HEK293 (cell line): ENCODE results near the gene FSTL4.

Source experiments
- CTCF ChIA-PET: fragments of 350-600 bp; formaldehyde crosslinking; extraction: SDS; loops from one replicate; lab custom pipeline; 2021; ENCODE audit warnings: antibody characterized with exemption; lab: Yijun Ruan, JAX
- POLR2A ChIA-PET: fragments of 300-600 bp; formaldehyde crosslinking; extraction: SDS; loops from one replicate; lab custom pipeline; 2020; ENCODE audit warnings: antibody characterized with exemption, inconsistent platforms; lab: Yijun Ruan, JAX
- H3K27ac ChIP-seq: fragments of 200-500 bp; sonication (Bioruptor generic); 2 replicates; pipeline ENCODE4 v1.5.1; 2014; ENCODE audit warnings: low read depth, low read length, control low read depth, inconsistent platforms; ENCODE audit errors: extremely low read depth
- H3K36me3 ChIP-seq, 2 experiments: fragments of 200-500 bp in 1 of 2; sonication (Bioruptor generic) in 1 of 2; 1 replicate in 1 of 2; 2 replicates in 1 of 2; pipeline ENCODE4 v1.5.1; 2014 to 2017; ENCODE audit warnings: inconsistent platforms in 2 of 2, low read length in 2 of 2; ENCODE audit not compliant: control insufficient read depth in 2 of 2, insufficient read depth in 1 of 2
- H3K4me1 ChIP-seq: fragments of 200-500 bp; sonication (Bioruptor generic); 2 replicates; pipeline ENCODE4 v1.5.1; 2014; ENCODE audit warnings: mild to moderate bottlenecking, low read length, inconsistent platforms; ENCODE audit not compliant: control insufficient read depth, insufficient read depth
- H3K4me3 ChIP-seq: 2 replicates; pipeline ENCODE4 v1.5.1; 2011; ENCODE audit warnings: low read depth, mild to moderate bottlenecking, control low read depth, low read length, moderate library complexity
- H3K9me3 ChIP-seq: fragments of 200-500 bp; sonication (Bioruptor generic); 2 replicates; pipeline ENCODE4 v1.5.1; 2014; ENCODE audit warnings: low read depth, low read length, inconsistent platforms; ENCODE audit not compliant: control insufficient read depth, insufficient read depth
- GFI1B ChIP-seq: fragments of 450-650 bp; formaldehyde crosslinking; IDR thresholded peaks from 2 replicates; pipeline ENCODE4 v1.5.1; 2016; ENCODE audit warnings: missing biosample characterization, missing genetic modification characterization
- GLIS1 ChIP-seq: fragments of 450-650 bp; formaldehyde crosslinking; IDR thresholded peaks from 2 replicates; pipeline ENCODE4 v1.5.1; 2016; ENCODE audit warnings: missing biosample characterization, missing genetic modification characterization
- GLIS2 ChIP-seq: fragments of 450-650 bp; formaldehyde crosslinking; IDR thresholded peaks from 2 replicates; pipeline ENCODE4 v1.5.1; 2016; ENCODE audit warnings: missing biosample characterization, missing genetic modification characterization
- OSR2 ChIP-seq: fragments of 450-650 bp; formaldehyde crosslinking; IDR thresholded peaks from 2 replicates; pipeline ENCODE4 v1.5.1; 2016; ENCODE audit warnings: missing biosample characterization, missing genetic modification characterization
- PRDM1 ChIP-seq: fragments of 450-650 bp; formaldehyde crosslinking; IDR thresholded peaks from 2 replicates; pipeline ENCODE4; 2016; ENCODE audit warnings: missing biosample characterization, missing genetic modification characterization
- PRDM4 ChIP-seq: fragments of 450-650 bp; formaldehyde crosslinking; IDR thresholded peaks from 2 replicates; pipeline ENCODE4 v1.5.1; 2017; ENCODE audit warnings: missing biosample characterization, missing genetic modification characterization
- SETDB1 ChIP-seq: IDR thresholded peaks from one replicate; pipeline ENCODE4 v1.6.1; 2017; ENCODE audit warnings: mild to moderate bottlenecking, low read length, moderate library complexity, mixed read lengths; ENCODE audit not compliant: insufficient read length
- SP3 ChIP-seq: fragments of 450-650 bp; formaldehyde crosslinking; IDR thresholded peaks from 2 replicates; pipeline ENCODE4 v1.5.1; 2016; ENCODE audit warnings: missing biosample characterization, missing genetic modification characterization
- YY1 ChIP-seq: fragments of 450-650 bp; formaldehyde crosslinking; IDR thresholded peaks from 2 replicates; pipeline ENCODE4 v1.5.1; 2018; ENCODE audit warnings: missing biosample characterization, missing genetic modification characterization
- ZBTB21 ChIP-seq: fragments of 450-650 bp; formaldehyde crosslinking; IDR thresholded peaks from 2 replicates; pipeline ENCODE4 v1.5.1; 2017; ENCODE audit warnings: missing biosample characterization, missing genetic modification characterization
- ZNF112 ChIP-seq: fragments of 450-650 bp; formaldehyde crosslinking; IDR thresholded peaks from 2 replicates; pipeline ENCODE4 v1.5.0; 2017; ENCODE audit warnings: missing biosample characterization, missing genetic modification characterization
- ZNF114 ChIP-seq: fragments of 450-650 bp; formaldehyde crosslinking; IDR thresholded peaks from 2 replicates; pipeline ENCODE4 v1.5.0; 2017; ENCODE audit warnings: missing biosample characterization, missing genetic modification characterization
- ZNF140 ChIP-seq: fragments of 450-650 bp; formaldehyde crosslinking; IDR thresholded peaks from 2 replicates; pipeline ENCODE4 v1.5.1; 2016; ENCODE audit warnings: missing biosample characterization, missing genetic modification characterization
- ZNF280C ChIP-seq: fragments of 450-650 bp; formaldehyde crosslinking; IDR thresholded peaks from 2 replicates; pipeline ENCODE4 v1.5.1; 2016; ENCODE audit warnings: missing biosample characterization, missing genetic modification characterization
- ZNF366 ChIP-seq: fragments of 450-650 bp; formaldehyde crosslinking; conservative IDR thresholded peaks from 2 replicates; pipeline ENCODE4 v1.5.1; 2016; ENCODE audit warnings: missing biosample characterization, missing genetic modification characterization
- ZNF473 ChIP-seq: fragments of 450-650 bp; formaldehyde crosslinking; IDR thresholded peaks from 2 replicates; pipeline ENCODE4 v1.5.1; 2017; ENCODE audit warnings: missing biosample characterization, missing genetic modification characterization
- ZNF48 ChIP-seq: fragments of 450-650 bp; formaldehyde crosslinking; IDR thresholded peaks from 2 replicates; pipeline ENCODE4 v1.5.1; 2016; ENCODE audit warnings: missing biosample characterization, missing genetic modification characterization
- ZNF530 ChIP-seq: fragments of 450-650 bp; formaldehyde crosslinking; IDR thresholded peaks from 2 replicates; pipeline ENCODE4 v1.5.1; 2016; ENCODE audit warnings: low read depth, missing biosample characterization, missing genetic modification characterization
- ZNF571 ChIP-seq: fragments of 450-650 bp; formaldehyde crosslinking; IDR thresholded peaks from 2 replicates; pipeline ENCODE4 v1.5.0; 2017; ENCODE audit warnings: missing biosample characterization, missing genetic modification characterization
- ZNF596 ChIP-seq: fragments of 450-650 bp; IDR thresholded peaks from 2 replicates; pipeline ENCODE4 v1.5.0; 2018; ENCODE audit warnings: missing biosample characterization, mild to moderate bottlenecking, missing genetic modification characterization, moderate library complexity
- ZNF610 ChIP-seq: fragments of 450-650 bp; formaldehyde crosslinking; IDR thresholded peaks from 2 replicates; pipeline ENCODE4 v1.5.1; 2016; ENCODE audit warnings: missing biosample characterization, missing genetic modification characterization, borderline replicate concordance
- ZNF791 ChIP-seq: fragments of 450-650 bp; formaldehyde crosslinking; IDR thresholded peaks from 2 replicates; pipeline ENCODE4 v1.5.1; 2016; ENCODE audit warnings: missing biosample characterization, missing genetic modification characterization
- ZSCAN23 ChIP-seq: fragments of 450-650 bp; formaldehyde crosslinking; IDR thresholded peaks from 2 replicates; pipeline ENCODE4 v1.5.1; 2016; ENCODE audit warnings: missing biosample characterization, missing genetic modification characterization
- ZSCAN30 ChIP-seq: fragments of 450-650 bp; IDR thresholded peaks from 2 replicates; pipeline ENCODE4 v1.5.1; 2018; ENCODE audit warnings: missing biosample characterization, mild to moderate bottlenecking, missing genetic modification characterization, moderate library complexity
- TF ChIP-seq, protein P1 (sequence below): fragments of 450-650 bp; formaldehyde crosslinking; IDR thresholded peaks from 2 replicates; pipeline ENCODE4 v1.5.1; 2016; ENCODE audit warnings: missing biosample characterization, missing genetic modification characterization
- TF ChIP-seq, protein P2 (sequence below): fragments of 450-650 bp; formaldehyde crosslinking; IDR thresholded peaks from 2 replicates; pipeline ENCODE4 v1.5.1; 2016; ENCODE audit warnings: missing biosample characterization, missing genetic modification characterization
- TF ChIP-seq, protein P3 (sequence below): fragments of 450-650 bp; formaldehyde crosslinking; IDR thresholded peaks from 2 replicates; pipeline ENCODE4 v1.5.1; 2017; ENCODE audit warnings: missing biosample characterization, missing genetic modification characterization

FSTL4 gene

GRCh38 chr5:133360693-133361472 lies 251.5 kb downstream of the FSTL4 start (continued):
- TF ChIP-seq PRDM4 (peak; percentile 70; the same call in 1 of the 2 replicates), ZNF366 (tag by site-specific recombination) (0 out of 2 replicates have a peak, but pooled peaks have one; percentile 20), ZNF596 (tag by site-specific recombination) (peak; percentile 83), ZNF280C (no peak), ZNF610 (tag by site-specific recombination) (peak; percentile 55; the same call in 1 of the 2 replicates), ZNF48 (tag by site-specific recombination) (no peak), GLIS1 (tag by site-specific recombination) (peak; percentile 48), ZNF571 (no peak), ZNF791 (tag by site-specific recombination) (no peak), ZNF530 (tag by site-specific recombination) (no peak), SETDB1 (no peak), PRDM1 (tag by site-specific recombination) (no peak), ZSCAN30 (0 out of 2 replicates have a peak, but pooled peaks have one; percentile 11), YY1 (tag by site-specific recombination) (no peak), ZNF473 (tag by site-specific recombination) (no peak), ZNF140 (tag by site-specific recombination) (no peak), ZNF114 (tag by site-specific recombination) (no peak)
- TF ChIP-seq, protein P1, sequence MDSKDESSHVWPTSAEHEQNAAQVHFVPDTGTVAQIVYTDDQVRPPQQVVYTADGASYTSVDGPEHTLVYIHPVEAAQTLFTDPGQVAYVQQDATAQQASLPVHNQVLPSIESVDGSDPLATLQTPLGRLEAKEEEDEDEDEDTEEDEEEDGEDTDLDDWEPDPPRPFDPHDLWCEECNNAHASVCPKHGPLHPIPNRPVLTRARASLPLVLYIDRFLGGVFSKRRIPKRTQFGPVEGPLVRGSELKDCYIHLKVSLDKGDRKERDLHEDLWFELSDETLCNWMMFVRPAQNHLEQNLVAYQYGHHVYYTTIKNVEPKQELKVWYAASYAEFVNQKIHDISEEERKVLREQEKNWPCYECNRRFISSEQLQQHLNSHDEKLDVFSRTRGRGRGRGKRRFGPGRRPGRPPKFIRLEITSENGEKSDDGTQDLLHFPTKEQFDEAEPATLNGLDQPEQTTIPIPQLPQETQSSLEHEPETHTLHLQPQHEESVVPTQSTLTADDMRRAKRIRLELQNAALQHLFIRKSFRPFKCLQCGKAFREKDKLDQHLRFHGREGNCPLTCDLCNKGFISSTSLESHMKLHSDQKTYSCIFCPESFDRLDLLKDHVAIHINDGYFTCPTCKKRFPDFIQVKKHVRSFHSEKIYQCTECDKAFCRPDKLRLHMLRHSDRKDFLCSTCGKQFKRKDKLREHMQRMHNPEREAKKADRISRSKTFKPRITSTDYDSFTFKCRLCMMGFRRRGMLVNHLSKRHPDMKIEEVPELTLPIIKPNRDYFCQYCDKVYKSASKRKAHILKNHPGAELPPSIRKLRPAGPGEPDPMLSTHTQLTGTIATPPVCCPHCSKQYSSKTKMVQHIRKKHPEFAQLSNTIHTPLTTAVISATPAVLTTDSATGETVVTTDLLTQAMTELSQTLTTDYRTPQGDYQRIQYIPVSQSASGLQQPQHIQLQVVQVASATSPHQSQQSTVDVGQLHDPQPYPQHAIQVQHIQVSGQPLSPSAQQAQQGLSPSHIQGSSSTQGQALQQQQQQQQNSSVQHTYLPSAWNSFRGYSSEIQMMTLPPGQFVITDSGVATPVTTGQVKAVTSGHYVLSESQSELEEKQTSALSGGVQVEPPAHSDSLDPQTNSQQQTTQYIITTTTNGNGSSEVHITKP (tag by site-specific recombination) = peak; percentile 84
- TF ChIP-seq, all 188 proteins: peak for 18

GRCh38 chr5:133359861-133360260 lies 252.5 kb downstream of the FSTL4 start:
- ChIA-PET CTCF (interaction anchor here (0.7 to 1.4 kb wide), 3 partner anchors 12 to 679 kb away, joined by 3 to 4 read pairs (median 3); no protein-coding TSS in a partner anchor), POLR2A (no interaction called here)
- Histone ChIP-seq H3K4me3 (no peak overlapping the region), H3K36me3 (no peaks in the 10 kb centered on the region), H3K4me1 (peaks cover 15% of the 10 kb centered on the region), H3K9me3 (no peaks in the 10 kb centered on the region), H3K27ac (no peak overlapping the region)
- no peak for TF ChIP-seq ZBTB21 (tag by site-specific recombination)
- TF ChIP-seq, protein P2, sequence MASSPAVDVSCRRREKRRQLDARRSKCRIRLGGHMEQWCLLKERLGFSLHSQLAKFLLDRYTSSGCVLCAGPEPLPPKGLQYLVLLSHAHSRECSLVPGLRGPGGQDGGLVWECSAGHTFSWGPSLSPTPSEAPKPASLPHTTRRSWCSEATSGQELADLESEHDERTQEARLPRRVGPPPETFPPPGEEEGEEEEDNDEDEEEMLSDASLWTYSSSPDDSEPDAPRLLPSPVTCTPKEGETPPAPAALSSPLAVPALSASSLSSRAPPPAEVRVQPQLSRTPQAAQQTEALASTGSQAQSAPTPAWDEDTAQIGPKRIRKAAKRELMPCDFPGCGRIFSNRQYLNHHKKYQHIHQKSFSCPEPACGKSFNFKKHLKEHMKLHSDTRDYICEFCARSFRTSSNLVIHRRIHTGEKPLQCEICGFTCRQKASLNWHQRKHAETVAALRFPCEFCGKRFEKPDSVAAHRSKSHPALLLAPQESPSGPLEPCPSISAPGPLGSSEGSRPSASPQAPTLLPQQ (tag by site-specific recombination) = no peak
- TF ChIP-seq, protein P3, sequence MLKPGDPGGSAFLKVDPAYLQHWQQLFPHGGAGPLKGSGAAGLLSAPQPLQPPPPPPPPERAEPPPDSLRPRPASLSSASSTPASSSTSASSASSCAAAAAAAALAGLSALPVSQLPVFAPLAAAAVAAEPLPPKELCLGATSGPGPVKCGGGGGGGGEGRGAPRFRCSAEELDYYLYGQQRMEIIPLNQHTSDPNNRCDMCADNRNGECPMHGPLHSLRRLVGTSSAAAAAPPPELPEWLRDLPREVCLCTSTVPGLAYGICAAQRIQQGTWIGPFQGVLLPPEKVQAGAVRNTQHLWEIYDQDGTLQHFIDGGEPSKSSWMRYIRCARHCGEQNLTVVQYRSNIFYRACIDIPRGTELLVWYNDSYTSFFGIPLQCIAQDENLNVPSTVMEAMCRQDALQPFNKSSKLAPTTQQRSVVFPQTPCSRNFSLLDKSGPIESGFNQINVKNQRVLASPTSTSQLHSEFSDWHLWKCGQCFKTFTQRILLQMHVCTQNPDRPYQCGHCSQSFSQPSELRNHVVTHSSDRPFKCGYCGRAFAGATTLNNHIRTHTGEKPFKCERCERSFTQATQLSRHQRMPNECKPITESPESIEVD = no peak
- TF ChIP-seq SP3 (tag by site-specific recombination) = no peak
- TF ChIP-seq GLIS2 (tag by site-specific recombination) = no peak
- TF ChIP-seq GFI1B (tag by site-specific recombination) = no peak
- no peak for TF ChIP-seq OSR2 (tag by site-specific recombination)
- no peak for TF ChIP-seq ZSCAN23 (tag by site-specific recombination)
- no peak for TF ChIP-seq ZNF112
